ENCODE results near the gene BBS12. TPM values are rescaled to one million over a fixed set of nuclear protein-coding genes. Genes with fewer than 3 reads are reported as not detected.

Gene BBS12
- total and polyA plus RNA-seq, 2 experiments from 2014 or later = 3.0 to 4.7 TPM

DNA sequence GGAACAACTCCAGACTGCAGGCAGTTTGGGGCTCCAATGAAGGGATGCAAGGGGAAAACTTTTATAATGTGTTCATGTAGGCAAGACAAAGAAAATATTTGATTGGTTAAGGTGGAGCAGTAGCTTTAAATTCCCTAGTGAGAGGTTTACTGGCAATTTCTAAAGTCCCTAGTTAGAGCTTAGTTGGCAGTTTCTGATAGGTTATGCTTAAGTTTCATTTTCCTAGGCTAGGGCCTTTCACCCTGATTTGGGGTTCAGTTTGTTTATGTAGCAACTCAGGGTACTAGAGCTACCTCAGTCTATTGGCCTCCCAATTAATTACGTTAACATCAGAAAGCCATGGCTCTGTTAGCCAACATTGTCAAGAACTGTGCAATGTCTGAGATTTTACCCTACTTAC lies 14.6 kb downstream of the BBS12 start:
- WGBS (ENCODE audit: low lambda C conversion rate, missing lambda C conversion rate) = 42% methylated on average over 1 of the region's 1 CpG
- H3K9me2 ChIP-seq (replicated peaks; ENCODE audit: insufficient read depth) = no peaks in the 10 kb centered on the region
- no peak overlapping the region for H2AFZ ChIP-seq
- peaks cover 3% of the 10 kb centered on the region for H3K4me1 ChIP-seq (ENCODE audit: insufficient read depth)
- no peak for DNase-seq (ENCODE audit: low spot score)
- TF ChIP-seq EZH2phosphoT487 (IDR thresholded peaks at IDR 0.05; ENCODE audit: low read depth, severe bottlenecking, unreplicated experiment) (no peak), EZH2 (IDR thresholded peaks at IDR 0.05; ENCODE audit: borderline replicate concordance) (no peak)
- TF ChIP-seq, protein P1, sequence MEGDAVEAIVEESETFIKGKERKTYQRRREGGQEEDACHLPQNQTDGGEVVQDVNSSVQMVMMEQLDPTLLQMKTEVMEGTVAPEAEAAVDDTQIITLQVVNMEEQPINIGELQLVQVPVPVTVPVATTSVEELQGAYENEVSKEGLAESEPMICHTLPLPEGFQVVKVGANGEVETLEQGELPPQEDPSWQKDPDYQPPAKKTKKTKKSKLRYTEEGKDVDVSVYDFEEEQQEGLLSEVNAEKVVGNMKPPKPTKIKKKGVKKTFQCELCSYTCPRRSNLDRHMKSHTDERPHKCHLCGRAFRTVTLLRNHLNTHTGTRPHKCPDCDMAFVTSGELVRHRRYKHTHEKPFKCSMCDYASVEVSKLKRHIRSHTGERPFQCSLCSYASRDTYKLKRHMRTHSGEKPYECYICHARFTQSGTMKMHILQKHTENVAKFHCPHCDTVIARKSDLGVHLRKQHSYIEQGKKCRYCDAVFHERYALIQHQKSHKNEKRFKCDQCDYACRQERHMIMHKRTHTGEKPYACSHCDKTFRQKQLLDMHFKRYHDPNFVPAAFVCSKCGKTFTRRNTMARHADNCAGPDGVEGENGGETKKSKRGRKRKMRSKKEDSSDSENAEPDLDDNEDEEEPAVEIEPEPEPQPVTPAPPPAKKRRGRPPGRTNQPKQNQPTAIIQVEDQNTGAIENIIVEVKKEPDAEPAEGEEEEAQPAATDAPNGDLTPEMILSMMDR (IDR thresholded peaks at IDR 0.05; ENCODE audit: poor library complexity) = no peak
- no peaks in the 10 kb centered on the region for H3K79me2 ChIP-seq
- no peak overlapping the region for H3K4me2 ChIP-seq
- no peaks in the 10 kb centered on the region for H4K20me1 ChIP-seq (ENCODE audit: insufficient read depth, poor library complexity, severe bottlenecking)
- H3K27ac ChIP-seq = no peak overlapping the region
- H3K4me3 ChIP-seq = no peak overlapping the region
- H3K27me3 ChIP-seq = no peaks in the 10 kb centered on the region
- H3K36me3 ChIP-seq (replicated peaks; ENCODE audit: insufficient read depth, low read depth) = no peaks in the 10 kb centered on the region
- no peaks in the 10 kb centered on the region for H3K9me3 ChIP-seq (ENCODE audit: low read depth)

DNA sequence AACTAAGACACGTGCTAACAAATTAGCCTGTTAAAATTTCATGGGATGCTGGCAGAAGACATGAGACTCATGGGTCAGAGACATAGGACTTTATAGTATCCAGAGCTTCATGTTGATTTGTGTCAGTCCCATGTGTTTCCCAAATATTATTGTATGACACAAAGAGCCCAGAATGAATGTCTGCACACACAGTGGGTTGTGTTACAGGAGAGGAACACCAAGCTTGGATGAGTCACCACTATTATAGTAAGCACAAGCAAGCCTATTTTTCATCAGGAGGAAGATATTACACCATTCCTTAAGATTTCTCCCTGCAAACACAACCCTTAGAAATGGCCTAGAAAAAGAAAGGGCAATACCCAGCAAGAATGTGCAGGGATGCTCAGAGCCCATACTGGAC lies 15.4 kb downstream of the BBS12 start:
- TF ChIP-seq EZH2 (IDR thresholded peaks at IDR 0.05; ENCODE audit: borderline replicate concordance) (no peak), EZH2phosphoT487 (IDR thresholded peaks at IDR 0.05; ENCODE audit: low read depth, severe bottlenecking, unreplicated experiment) (no peak)
- TF ChIP-seq, protein P1 (IDR thresholded peaks at IDR 0.05; ENCODE audit: poor library complexity) = no peak

DNA sequence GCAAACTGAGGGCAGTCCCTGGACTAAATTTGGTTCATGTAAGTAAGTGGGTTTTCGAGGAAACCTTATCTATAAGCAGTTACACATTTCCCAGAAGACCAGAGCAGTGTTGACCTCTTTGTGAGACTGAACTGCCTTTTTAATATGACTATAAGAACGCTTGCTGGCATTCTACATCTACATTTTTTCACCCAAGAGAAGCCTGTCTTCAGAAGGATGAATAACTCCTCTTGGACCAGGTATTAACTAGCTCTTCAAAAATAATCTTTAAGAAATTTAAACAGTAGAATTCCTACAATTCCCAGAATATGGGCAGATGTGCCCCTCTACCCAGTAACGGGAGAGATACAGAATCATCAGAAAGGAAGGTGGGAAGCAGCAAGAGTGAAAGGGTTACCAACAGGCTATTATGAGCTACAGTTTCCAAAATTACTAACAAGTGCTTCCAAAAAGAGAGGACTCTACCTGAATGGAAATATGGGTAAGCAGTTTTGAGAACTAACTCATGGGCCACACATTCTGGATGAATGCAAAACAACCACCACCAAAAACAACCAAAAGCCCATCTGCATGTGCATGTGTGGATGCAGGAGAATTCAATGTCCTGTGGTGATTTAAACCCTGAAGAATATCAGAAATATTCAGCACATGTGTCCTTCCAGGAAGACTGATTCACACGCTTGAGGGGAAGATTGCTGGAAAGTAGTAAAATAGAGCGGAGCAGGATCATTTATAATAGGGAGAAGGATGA lies 17.4 kb downstream of the BBS12 start:
- TF ChIP-seq EZH2 (IDR thresholded peaks at IDR 0.05; ENCODE audit: borderline replicate concordance) (no peak), EZH2phosphoT487 (IDR thresholded peaks at IDR 0.05; ENCODE audit: low read depth, severe bottlenecking, unreplicated experiment) (no peak)
- TF ChIP-seq, protein P1 (IDR thresholded peaks at IDR 0.05; ENCODE audit: poor library complexity) = no peak
- no peak overlapping the region for H2AFZ ChIP-seq
- DNase-seq (ENCODE audit: low spot score) = no peak
- H3K4me2 ChIP-seq = no peak overlapping the region
- no peaks in the 10 kb centered on the region for H3K4me1 ChIP-seq (ENCODE audit: insufficient read depth)
- H3K4me3 ChIP-seq = no peak overlapping the region
- H3K79me2 ChIP-seq = no peaks in the 10 kb centered on the region
- no peaks in the 10 kb centered on the region for H3K27me3 ChIP-seq
- 84% methylated on average over 5 of the region's 5 CpGs for WGBS (ENCODE audit: low lambda C conversion rate, missing lambda C conversion rate)
- no peaks in the 10 kb centered on the region for H3K36me3 ChIP-seq (replicated peaks; ENCODE audit: insufficient read depth, low read depth)
- H3K27ac ChIP-seq = no peak overlapping the region
- no peaks in the 10 kb centered on the region for H3K9me2 ChIP-seq (replicated peaks; ENCODE audit: insufficient read depth)
- H4K20me1 ChIP-seq (ENCODE audit: insufficient read depth, poor library complexity, severe bottlenecking) = no peaks in the 10 kb centered on the region
- H3K9me3 ChIP-seq (ENCODE audit: low read depth) = no peaks in the 10 kb centered on the region

More for the DNA sequence above, 15.4 kb downstream of the BBS12 start:
- H4K20me1 ChIP-seq (ENCODE audit: insufficient read depth, poor library complexity, severe bottlenecking) = no peaks in the 10 kb centered on the region
- no peaks in the 10 kb centered on the region for H3K79me2 ChIP-seq
- WGBS (ENCODE audit: low lambda C conversion rate, missing lambda C conversion rate) = 95% methylated on average over 1 of the region's 1 CpG
- no peaks in the 10 kb centered on the region for H3K9me2 ChIP-seq (replicated peaks; ENCODE audit: insufficient read depth)
- H3K4me3 ChIP-seq = no peak overlapping the region
- no peaks in the 10 kb centered on the region for H3K9me3 ChIP-seq (ENCODE audit: low read depth)
- peaks cover 3% of the 10 kb centered on the region for H3K4me1 ChIP-seq (ENCODE audit: insufficient read depth)
- no peak overlapping the region for H3K4me2 ChIP-seq
- no peaks in the 10 kb centered on the region for H3K27me3 ChIP-seq
- DNase-seq (ENCODE audit: low spot score) = no peak
- no peak overlapping the region for H3K27ac ChIP-seq
- no peak overlapping the region for H2AFZ ChIP-seq
- no peaks in the 10 kb centered on the region for H3K36me3 ChIP-seq (replicated peaks; ENCODE audit: insufficient read depth, low read depth)
